PC-9 (cell line): ENCODE data around the gene KIAA1958.

Experiments used
- EZH2 ChIP-seq: fragments of 200-600 bp; sonication (generic); IDR thresholded peaks from 2 replicates; pipeline ENCODE4 v1.8.0; 2017; ENCODE audit warnings: antibody characterized with exemption, low read depth
- TF ChIP-seq, protein P1 (sequence below): fragments of 200-600 bp; sonication (generic); conservative IDR thresholded peaks from 2 replicates; pipeline ENCODE4 v1.6.1; 2017; ENCODE audit warnings: mixed run types, antibody characterized with exemption, mild to moderate bottlenecking, moderate library complexity

DNA sequence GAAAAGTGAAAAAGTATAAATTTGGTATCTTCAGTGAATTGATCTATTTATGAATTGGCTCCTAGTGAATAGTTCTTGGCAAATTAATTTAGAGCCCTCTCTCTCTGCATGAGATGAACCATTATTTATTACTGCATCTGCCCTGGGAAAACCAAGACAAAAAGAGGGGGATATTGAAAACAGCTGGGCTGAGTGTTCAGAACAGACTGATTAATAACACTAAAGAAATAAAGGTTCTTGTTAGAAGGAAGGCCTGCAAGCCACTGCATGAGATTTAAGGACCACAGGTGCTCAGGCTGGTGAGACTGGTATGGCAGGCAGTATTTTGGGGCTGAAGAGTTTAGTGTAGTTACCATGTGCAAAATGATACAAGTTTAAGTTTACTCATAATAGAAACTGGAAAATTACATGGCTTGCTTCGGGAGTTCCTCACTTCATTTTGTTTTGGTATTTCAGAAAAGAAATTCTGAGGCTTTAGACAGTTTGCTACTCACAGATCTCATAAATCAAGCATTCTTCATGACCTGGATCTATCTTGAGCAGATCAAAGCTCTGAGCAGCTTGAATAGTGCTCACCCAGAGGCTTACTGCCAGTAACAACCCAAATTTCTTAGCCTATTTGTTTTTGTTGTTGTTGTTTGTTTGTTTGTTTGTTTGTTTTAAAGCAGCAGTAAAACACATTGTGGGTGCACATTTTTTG lies 56.1 kb downstream of the KIAA1958 start:
- TF ChIP-seq, protein P1, sequence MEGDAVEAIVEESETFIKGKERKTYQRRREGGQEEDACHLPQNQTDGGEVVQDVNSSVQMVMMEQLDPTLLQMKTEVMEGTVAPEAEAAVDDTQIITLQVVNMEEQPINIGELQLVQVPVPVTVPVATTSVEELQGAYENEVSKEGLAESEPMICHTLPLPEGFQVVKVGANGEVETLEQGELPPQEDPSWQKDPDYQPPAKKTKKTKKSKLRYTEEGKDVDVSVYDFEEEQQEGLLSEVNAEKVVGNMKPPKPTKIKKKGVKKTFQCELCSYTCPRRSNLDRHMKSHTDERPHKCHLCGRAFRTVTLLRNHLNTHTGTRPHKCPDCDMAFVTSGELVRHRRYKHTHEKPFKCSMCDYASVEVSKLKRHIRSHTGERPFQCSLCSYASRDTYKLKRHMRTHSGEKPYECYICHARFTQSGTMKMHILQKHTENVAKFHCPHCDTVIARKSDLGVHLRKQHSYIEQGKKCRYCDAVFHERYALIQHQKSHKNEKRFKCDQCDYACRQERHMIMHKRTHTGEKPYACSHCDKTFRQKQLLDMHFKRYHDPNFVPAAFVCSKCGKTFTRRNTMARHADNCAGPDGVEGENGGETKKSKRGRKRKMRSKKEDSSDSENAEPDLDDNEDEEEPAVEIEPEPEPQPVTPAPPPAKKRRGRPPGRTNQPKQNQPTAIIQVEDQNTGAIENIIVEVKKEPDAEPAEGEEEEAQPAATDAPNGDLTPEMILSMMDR = no peak
- no peak for TF ChIP-seq EZH2
